H1 (cell line): ENCODE data around the gene ARHGAP28. TPM values are rescaled to one million over a fixed set of nuclear protein-coding genes. Genes with fewer than 3 reads are reported as not detected.

Source experiments
- CTCF ChIA-PET: fragments of 300-600 bp; sonication (Branson Sonifier 250); formaldehyde crosslinking; loops from one replicate; lab custom pipeline; 2021; ENCODE audit not compliant: partially characterized antibody; lab: Charles Lee
- POLR2A ChIA-PET: fragments of 300-600 bp; sonication (Branson Sonifier 250); formaldehyde crosslinking; loops from one replicate; lab custom pipeline; 2021; ENCODE audit warnings: inconsistent platforms; ENCODE audit not compliant: partially characterized antibody; lab: Charles Lee
- DNase-seq, 2 experiments: peaks; one replicate each; pipeline versions ENCODE4 v3.0.0 to v3.0.0-alpha.2; 2010 to 2022; ENCODE audit warnings: low spot score in 2 of 2, low read depth in 1 of 2, mixed read lengths in 1 of 2
- FAIRE-seq: peaks from 2 replicates; lab custom pipeline; 2011; peaks lifted over from hg19 to GRCh38; lab: Jason Lieb, UNC
- H2AFZ ChIP-seq: 2 replicates; pipeline ENCODE4 v1.8.1; 2012; ENCODE audit warnings: low read length, inconsistent platforms
- H2AK5ac ChIP-seq: 2 replicates; pipeline ENCODE4 v1.6.1; 2013; ENCODE audit warnings: low read depth, low read length
- H2BK120ac ChIP-seq: replicated peaks from 2 replicates; pipeline ENCODE3; 2013; ENCODE audit warnings: low read depth, low read length, inconsistent platforms
- H2BK12ac ChIP-seq: 2 replicates; pipeline ENCODE4 v1.6.1; 2013; ENCODE audit warnings: low read depth, low read length
- H2BK15ac ChIP-seq: 2 replicates; pipeline ENCODE4 v1.6.1; 2013; ENCODE audit warnings: low read length
- H2BK20ac ChIP-seq: 2 replicates; pipeline ENCODE4 v1.6.1; 2013; ENCODE audit warnings: low read length
- H2BK5ac ChIP-seq: 2 replicates; pipeline ENCODE4 v1.6.1; 2013; ENCODE audit warnings: low read depth, low read length
- H3K14ac ChIP-seq: 2 replicates; pipeline ENCODE4 v1.6.1; 2013; ENCODE audit warnings: inconsistent platforms; ENCODE audit not compliant: insufficient read length
- H3K18ac ChIP-seq: 2 replicates; pipeline ENCODE4 v1.6.1; 2013; ENCODE audit warnings: low read length; ENCODE audit errors: extremely low read depth
- H3K23ac ChIP-seq: 2 replicates; pipeline ENCODE4 v1.6.1; 2013; ENCODE audit warnings: inconsistent platforms; ENCODE audit not compliant: insufficient read length
- H3K23me2 ChIP-seq: 2 replicates; pipeline ENCODE4 v1.6.1; 2013; ENCODE audit warnings: low read depth, low read length
- H3K27ac ChIP-seq: 2 replicates; pipeline ENCODE4 v1.6.1; 2011; ENCODE audit warnings: low read depth, low read length, inconsistent platforms
- H3K27me3 ChIP-seq, 4 experiments: replicated peaks in 1 of 4; 1 replicate in 1 of 4; 2 replicates in 3 of 4; pipeline versions ENCODE4 v1.6.1 to v1.8.1; 2011 to 2013; ENCODE audit warnings: low read length in 3 of 4, mild to moderate bottlenecking in 3 of 4, inconsistent platforms in 2 of 4, mixed read lengths in 2 of 4, moderate library complexity in 1 of 4; ENCODE audit not compliant: control insufficient read depth in 3 of 4, insufficient read depth in 3 of 4; ENCODE audit errors: extremely low read depth in 1 of 4
- H3K36me3 ChIP-seq, 4 experiments: 2 replicates each; pipeline versions ENCODE4 v1.6.1 to v1.8.1; 2011 to 2013; ENCODE audit warnings: mild to moderate bottlenecking in 4 of 4, low read length in 3 of 4, moderate library complexity in 2 of 4, control low read depth in 1 of 4, inconsistent platforms in 1 of 4; ENCODE audit not compliant: insufficient read depth in 4 of 4, control insufficient read depth in 2 of 4
- H3K4ac ChIP-seq: replicated peaks from 2 replicates; pipeline ENCODE3; 2013; ENCODE audit warnings: low read length, low read depth, mixed read lengths, inconsistent platforms; ENCODE audit not compliant: insufficient read length
- H3K4me1 ChIP-seq, 4 experiments: replicated peaks in 1 of 4; 1 replicate in 1 of 4; 2 replicates in 3 of 4; pipeline versions ENCODE4 v1.6.1 to v1.8.1; 2011 to 2013; ENCODE audit warnings: low read length in 3 of 4, inconsistent platforms in 2 of 4, mixed read lengths in 1 of 4; ENCODE audit not compliant: insufficient read depth in 4 of 4, control insufficient read depth in 3 of 4
- H3K4me2 ChIP-seq, 2 experiments: 2 replicates each; pipeline versions ENCODE4 v1.6.1 to v1.8.1; 2011 to 2013; ENCODE audit warnings: low read depth in 2 of 2, low read length in 2 of 2, control low read depth in 1 of 2, inconsistent platforms in 1 of 2, mild to moderate bottlenecking in 1 of 2; ENCODE audit not compliant: insufficient read depth in 1 of 2
- H3K4me3 ChIP-seq, 4 experiments: fragments of 200-600, 300-600 bp in 1 of 4; sonication (generic), shearing (Covaris generic), sonication (Bioruptor Twin) in 1 of 4; 2 replicates each; pipeline versions ENCODE4 v1.5.1 to v1.8.1; 2011 to 2016; ENCODE audit warnings: low read length in 4 of 4, low read depth in 3 of 4, control low read depth in 2 of 4, inconsistent platforms in 2 of 4, mild to moderate bottlenecking in 2 of 4, mixed read lengths in 1 of 4, moderate library complexity in 1 of 4; ENCODE audit not compliant: insufficient read depth in 2 of 4; ENCODE audit errors: extremely low read depth in 1 of 4
- H3K56ac ChIP-seq: replicated peaks from 2 replicates; pipeline ENCODE3; 2013; ENCODE audit warnings: low read depth, mild to moderate bottlenecking, mixed read lengths, low read length, inconsistent platforms; ENCODE audit not compliant: insufficient read length
- H3K79me1 ChIP-seq: 2 replicates; pipeline ENCODE4 v1.6.1; 2013; ENCODE audit warnings: low read depth, low read length, control low read depth
- H3K79me2 ChIP-seq, 2 experiments: 2 replicates each; pipeline versions ENCODE4 v1.6.1 to v1.8.1; 2012 to 2013; ENCODE audit warnings: low read length in 2 of 2, mild to moderate bottlenecking in 2 of 2, inconsistent platforms in 1 of 2; ENCODE audit not compliant: insufficient read depth in 2 of 2, control insufficient read depth in 1 of 2
- H3K9ac ChIP-seq, 4 experiments: replicated peaks in 1 of 4; 1 replicate in 1 of 4; 2 replicates in 3 of 4; pipeline versions ENCODE4 v1.6.1 to v1.8.1; 2011 to 2013; ENCODE audit warnings: low read depth in 3 of 4, low read length in 3 of 4, control low read depth in 2 of 4, mild to moderate bottlenecking in 2 of 4, moderate library complexity in 2 of 4, inconsistent platforms in 1 of 4; ENCODE audit errors: extremely low read depth in 1 of 4
- H3K9me3 ChIP-seq, 2 experiments: 2 replicates each; pipeline versions ENCODE4 v1.6.1 to v1.8.1; 2012 to 2013; ENCODE audit warnings: mild to moderate bottlenecking in 2 of 2, moderate library complexity in 2 of 2, control low read depth in 1 of 2, inconsistent platforms in 1 of 2, low read depth in 1 of 2, low read length in 1 of 2, mixed read lengths in 1 of 2; ENCODE audit not compliant: insufficient read depth in 2 of 2
- H4K20me1 ChIP-seq, 2 experiments: replicated peaks in 1 of 2; 2 replicates each; pipeline versions ENCODE3 to v1.8.1; 2011 to 2013; ENCODE audit warnings: inconsistent platforms in 2 of 2, low read length in 2 of 2, mild to moderate bottlenecking in 1 of 2; ENCODE audit not compliant: insufficient read depth in 2 of 2, control insufficient read depth in 1 of 2
- H4K5ac ChIP-seq: 2 replicates; pipeline ENCODE4 v1.6.1; 2013; ENCODE audit warnings: low read length, low read depth, mixed read lengths, inconsistent platforms; ENCODE audit not compliant: insufficient read length
- H4K8ac ChIP-seq: 2 replicates; pipeline ENCODE4 v1.8.0; 2013; ENCODE audit warnings: mild to moderate bottlenecking, moderate library complexity, low read length, inconsistent platforms; ENCODE audit not compliant: insufficient read depth; ENCODE audit errors: extremely low read depth
- H4K91ac ChIP-seq: replicated peaks from 2 replicates; pipeline ENCODE3; 2013; ENCODE audit warnings: low read length, mixed read lengths, inconsistent platforms; ENCODE audit not compliant: insufficient read length
- CHD2 ChIP-seq: IDR thresholded peaks from 2 replicates; pipeline ENCODE4 v1.6.1; 2012; ENCODE audit warnings: low read length, improper control_type of control experiment
- TCF12 ChIP-seq: IDR thresholded peaks from 2 replicates; pipeline ENCODE4 v1.6.1; 2011; ENCODE audit warnings: low read depth, mild to moderate bottlenecking, low read length
- USF2 ChIP-seq: IDR thresholded peaks from 2 replicates; pipeline ENCODE4 v1.6.1; 2011; ENCODE audit warnings: low read length, improper control_type of control experiment
- WGBS, 2 experiments: shearing (Covaris generic) in 1 of 2; methylation state at CpG; one replicate each; pipeline versions ENCODE4 v1.1.6 to v1.1.7; 2013 to 2015; ENCODE audit warnings: low lambda C conversion rate in 2 of 2, mixed read lengths in 2 of 2, inconsistent platforms in 1 of 2, low coverage in 1 of 2, missing lambda C conversion rate in 1 of 2; ENCODE audit not compliant: insufficient replicate concordance in 2 of 2, insufficient coverage in 1 of 2, insufficient read length in 1 of 2; ENCODE audit errors: extremely low coverage in 1 of 2, missing lambda C conversion rate in 1 of 2; 5-methylcytosine and 5-hydroxymethylcytosine counted together
- polyA plus RNA-seq, 7 experiments: library from polyadenylated mRNA; depleted of rRNA in 3 of 7; stranded (reverse) in 5 of 7; unstranded in 2 of 7; fragments of >200 nt in 5 of 7; fragments of 200-250 nt in 2 of 7; gene quantifications; 1 replicate in 5 of 7; 2 replicates in 1 of 7; 4 replicates in 1 of 7; pipeline versions ENCODE4 v1.2.1 to v1.2.3, GENCODE V29; 2011 to 2013; ENCODE audit warnings: missing spikeins in 2 of 7, mixed read lengths in 2 of 7
- total RNA-seq: library from RNA; stranded (reverse); fragmentation: NEBNext Ultra II Directional; extraction: Animal tissue kit (Norgen Biotek cat#: 25700); gene quantifications from 2 replicates; pipeline ENCODE4 v1.2.1, GENCODE V29; 2021

Gene ARHGAP28
- total and polyA plus RNA-seq, 2 of the 8 experiments (the other 6 are each of a cell fraction or from before 2014, with no cell fraction given): 2.9 to 14.4 TPM

- Histone ChIP-seq H3K9me3 (no peaks in the 10 kb centered on the region; a peak in 1 of 4 replicates), H3K4me1 (no peaks in the 10 kb centered on the region), H2BK20ac (no peak overlapping the region), H2AFZ (no peak overlapping the region), H4K20me1 (no peaks in the 10 kb centered on the region), H3K14ac (no peak overlapping the region), H3K23ac (no peak overlapping the region), H3K56ac (no peak overlapping the region), H3K4me3 (no peak overlapping the region), H3K18ac (no peak overlapping the region), H3K27me3 (no peaks in the 10 kb centered on the region), H3K79me2 (no peaks in the 10 kb centered on the region), H4K8ac (no peak overlapping the region), H3K27ac (no peak overlapping the region), H3K36me3 (peaks cover 0 to 2% (median 0%) of the 10 kb centered on the region in 4 experiments; a peak in 1 of 8 replicates), H2BK12ac (no peak overlapping the region), H3K9ac (no peak overlapping the region), H2BK120ac (no peak overlapping the region), H4K91ac (no peak overlapping the region), H3K4ac (no peak overlapping the region), H3K23me2 (no peaks in the 10 kb centered on the region), H3K79me1 (no peaks in the 10 kb centered on the region), H2AK5ac (no peak overlapping the region), H2BK15ac (no peak overlapping the region), H2BK5ac (no peak overlapping the region), H4K5ac (no peak overlapping the region), H3K4me2 (no peak overlapping the region)
- ChIA-PET CTCF (interaction anchor here (0.6 kb wide), 1 partner anchor 246 kb away, joined by 3 read pairs; no protein-coding TSS in a partner anchor), POLR2A (no interaction called here)
- DNase-seq (no peak), FAIRE-seq (no peak)
- WGBS, 2 experiments: 86% methylated on average over 1 of the region's 1 CpG; no CpG with 5 or more reads in 1 of the 2 experiments
- TF ChIP-seq TCF12: no peak
- TF ChIP-seq CHD2: no peak
- no peak for TF ChIP-seq USF2
These were observed 101.4 kb downstream of the ARHGAP28 start for GRCh38 chr18:6830916-6831315.
